ENCODE results near the gene SDCBP2. TPM values are rescaled to one million over a fixed set of nuclear protein-coding genes. Genes with fewer than 3 reads are reported as not detected.

The SDCBP2 gene
- total RNA-seq, 2 experiments from 2014 or later, result 3.3 to 3.9 TPM

- Mint-ChIP-seq H3K4me1 (peaks cover 40% of the 10 kb centered on the region), H3K27ac (peak overlapping the region; percentile 23), H3K27me3 (no peaks in the 10 kb centered on the region), H3K9me3 (no peaks in the 10 kb centered on the region), H3K36me3 (peaks cover 27% of the 10 kb centered on the region), H3K4me3 (no peak overlapping the region)
- no peak for DNase-seq
Measured at GRCh38 chr20:1327827-1328679, 886 bp downstream of the SDCBP2 start.

GRCh38 chr20:1327241-1327653 is 1.7 kb downstream of the SDCBP2 start:
- Mint-ChIP-seq H3K4me3 (no peak overlapping the region), H3K27me3 (no peaks in the 10 kb centered on the region), H3K4me1 (peaks cover 32% of the 10 kb centered on the region), H3K27ac (no peak overlapping the region), H3K36me3 (peaks cover 19% of the 10 kb centered on the region), H3K9me3 (no peaks in the 10 kb centered on the region)
- peak; percentile 11 for DNase-seq

GRCh38 chr20:1326031-1326930 is 2.7 kb downstream of the SDCBP2 start:
- no peak overlapping the region for H3K27ac Mint-ChIP-seq
- H3K4me1 Mint-ChIP-seq, result peaks cover 28% of the 10 kb centered on the region
- H3K4me3 Mint-ChIP-seq, result no peak overlapping the region
- H3K27me3 Mint-ChIP-seq, result no peaks in the 10 kb centered on the region
- no peaks in the 10 kb centered on the region for H3K9me3 Mint-ChIP-seq
- H3K36me3 Mint-ChIP-seq, result peaks cover 12% of the 10 kb centered on the region
- DNase-seq, result no peak

GRCh38 chr20:1325173-1326030 is 3.5 kb downstream of the SDCBP2 start:
- DNase-seq, result peak; percentile 97
- Mint-ChIP-seq H3K9me3 (no peaks in the 10 kb centered on the region), H3K27me3 (no peaks in the 10 kb centered on the region), H3K4me3 (no peak overlapping the region), H3K27ac (no peak overlapping the region), H3K36me3 (peaks cover 6% of the 10 kb centered on the region), H3K4me1 (peaks cover 21% of the 10 kb centered on the region)

GRCh38 chr20:1324598-1325172 is 4.3 kb downstream of the SDCBP2 start:
- Mint-ChIP-seq H3K27me3 (no peaks in the 10 kb centered on the region), H3K9me3 (no peaks in the 10 kb centered on the region), H3K36me3 (peaks cover 3% of the 10 kb centered on the region), H3K4me3 (no peak overlapping the region), H3K27ac (no peak overlapping the region), H3K4me1 (peaks cover 14% of the 10 kb centered on the region)
- peak; percentile 56 for DNase-seq

GRCh38 chr20:1323830-1324597 is 4.9 kb downstream of the SDCBP2 start:
- Mint-ChIP-seq H3K36me3 (no peaks in the 10 kb centered on the region), H3K9me3 (no peaks in the 10 kb centered on the region), H3K4me3 (no peak overlapping the region), H3K27ac (peak overlapping the region; percentile 50), H3K4me1 (peaks cover 9% of the 10 kb centered on the region), H3K27me3 (no peaks in the 10 kb centered on the region)
- no peak for DNase-seq

GRCh38 chr20:1323256-1323655 is 5.7 kb downstream of the SDCBP2 start:
- Mint-ChIP-seq H3K36me3 (no peaks in the 10 kb centered on the region), H3K4me1 (peaks cover 5% of the 10 kb centered on the region), H3K27ac (no peak overlapping the region), H3K27me3 (no peaks in the 10 kb centered on the region), H3K4me3 (no peak overlapping the region), H3K9me3 (no peaks in the 10 kb centered on the region)
- DNase-seq, result no peak

GRCh38 chr20:1322511-1323245 is 6.3 kb downstream of the SDCBP2 start:
- Mint-ChIP-seq H3K27ac (no peak overlapping the region), H3K27me3 (no peaks in the 10 kb centered on the region), H3K9me3 (no peaks in the 10 kb centered on the region), H3K36me3 (no peaks in the 10 kb centered on the region), H3K4me1 (peaks cover 11% of the 10 kb centered on the region), H3K4me3 (no peak overlapping the region)
- no peak for DNase-seq

GRCh38 chr20:1321654-1321939 is 7.3 kb downstream of the SDCBP2 start:
- DNase-seq, result no peak
- Mint-ChIP-seq H3K9me3 (no peaks in the 10 kb centered on the region), H3K4me3 (no peak overlapping the region), H3K27ac (no peak overlapping the region), H3K4me1 (peaks cover 14% of the 10 kb centered on the region), H3K36me3 (no peaks in the 10 kb centered on the region), H3K27me3 (no peaks in the 10 kb centered on the region)

- no peaks in the 10 kb centered on the region for H3K9me3 Mint-ChIP-seq
- DNase-seq, result no peak
- H3K27ac Mint-ChIP-seq, result no peak overlapping the region
- peaks cover 14% of the 10 kb centered on the region for H3K4me1 Mint-ChIP-seq
- H3K27me3 Mint-ChIP-seq, result no peaks in the 10 kb centered on the region
- H3K4me3 Mint-ChIP-seq, result no peak overlapping the region
- H3K36me3 Mint-ChIP-seq, result no peaks in the 10 kb centered on the region
Measured at GRCh38 chr20:1320902-1321653, 7.9 kb downstream of the SDCBP2 start.

- DNase-seq, result no peak
- Mint-ChIP-seq H3K36me3 (no peaks in the 10 kb centered on the region), H3K4me3 (no peak overlapping the region), H3K27ac (no peak overlapping the region), H3K27me3 (no peaks in the 10 kb centered on the region), H3K9me3 (no peaks in the 10 kb centered on the region), H3K4me1 (peaks cover 14% of the 10 kb centered on the region)
Measured at GRCh38 chr20:1320016-1320415, 8.9 kb downstream of the SDCBP2 start.

GRCh38 chr20:1319462-1319861 is 9.5 kb downstream of the SDCBP2 start:
- no peaks in the 10 kb centered on the region for H3K9me3 Mint-ChIP-seq
- no peaks in the 10 kb centered on the region for H3K36me3 Mint-ChIP-seq
- no peak overlapping the region for H3K27ac Mint-ChIP-seq
- no peak for DNase-seq
- peaks cover 14% of the 10 kb centered on the region for H3K4me1 Mint-ChIP-seq
- H3K27me3 Mint-ChIP-seq, result no peaks in the 10 kb centered on the region
- no peak overlapping the region for H3K4me3 Mint-ChIP-seq

GRCh38 chr20:1319051-1319450 is 9.9 kb downstream of the SDCBP2 start:
- DNase-seq, result no peak
- Mint-ChIP-seq H3K36me3 (no peaks in the 10 kb centered on the region), H3K27ac (no peak overlapping the region), H3K4me3 (no peak overlapping the region), H3K27me3 (no peaks in the 10 kb centered on the region), H3K9me3 (no peaks in the 10 kb centered on the region), H3K4me1 (peaks cover 13% of the 10 kb centered on the region)
